C4-2B (cell line): ENCODE results near the gene CLDN15.

ENCODE experiments used
- CTCF ChIP-seq: fragments of 450-650 bp; conservative IDR thresholded peaks from 2 replicates; pipeline ENCODE4 v1.5.1; 2017; ENCODE audit warnings: mild to moderate bottlenecking
- ZFX ChIP-seq: fragments of 450-650 bp; IDR thresholded peaks from 2 replicates; pipeline ENCODE4 v1.6.1; 2017

DNA sequence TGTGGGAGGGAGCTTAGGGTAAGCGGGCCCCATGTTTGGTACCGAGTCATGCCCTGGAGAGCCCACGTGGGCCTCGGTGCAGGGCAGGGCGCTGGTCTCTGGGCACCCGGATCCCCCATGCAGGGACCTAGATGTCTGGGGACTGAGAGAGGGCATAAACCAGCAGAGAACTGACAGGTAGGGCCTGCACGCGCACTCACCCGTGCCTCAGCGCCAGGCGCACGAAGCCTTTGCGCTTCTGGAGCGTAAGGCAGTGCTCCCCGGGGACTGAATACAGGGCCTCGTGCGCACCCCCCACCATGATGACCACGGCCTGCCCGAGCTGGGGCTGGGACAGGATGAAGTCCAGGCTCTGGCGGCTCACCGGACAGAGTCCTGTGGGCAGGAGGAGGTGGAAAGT lies 39.6 kb downstream of the CLDN15 start:
- TF ChIP-seq CTCF = no peak
- TF ChIP-seq ZFX = no peak
